GM04503 (cell line): ENCODE data around the gene ERICH6.

Experiments used
- DNase-seq: peaks from one replicate; pipeline ENCODE4 v3.0.0-alpha.2; 2012; ENCODE audit warnings: low read depth

The ERICH6 gene

GRCh38 chr3:150613709-150614480 is 89.8 kb downstream of the ERICH6 start:
- DNase-seq: no peak

- DNase-seq: no peak
Measured at GRCh38 chr3:150613034-150613433, 90.7 kb downstream of the ERICH6 start.

- no peak for DNase-seq
Measured at GRCh38 chr3:150612494-150612893, 91.2 kb downstream of the ERICH6 start.

- DNase-seq: no peak
Measured at GRCh38 chr3:150611666-150612065, 92.1 kb downstream of the ERICH6 start.

- no peak for DNase-seq
Measured at GRCh38 chr3:150610785-150611184, 92.9 kb downstream of the ERICH6 start.

GRCh38 chr3:150609988-150610387 is 93.7 kb downstream of the ERICH6 start:
- DNase-seq: no peak
